GM23338 (cell line): ENCODE results near the gene STARD3. TPM values are rescaled to one million over a fixed set of nuclear protein-coding genes. Genes with fewer than 3 reads are reported as not detected.

Source experiments
- ATAC-seq: fragments of 200-7000 bp; cut with Tn5 transposase; 3 replicates; pipeline ENCODE4 v1.9.1; 2020
- DNase-seq: peaks from one replicate; pipeline ENCODE4 v3.0.0-alpha.2; 2015; ENCODE audit warnings: low spot score
- H2AFZ ChIP-seq: fragments of 200-600 bp; sonication (generic); 2 replicates; pipeline ENCODE4 v1.8.0; 2016; ENCODE audit warnings: antibody characterized with exemption, mild to moderate bottlenecking, moderate library complexity
- H3F3A ChIP-seq: fragments of 200-600 bp; sonication (generic); replicated peaks from 2 replicates; pipeline ENCODE4 v1.8.0; 2017; ENCODE audit warnings: antibody characterized with exemption, mixed run types, low read depth
- H3K27ac ChIP-seq: fragments of 200-600 bp; sonication (generic); 2 replicates; pipeline ENCODE4 v1.6.1; 2016; ENCODE audit warnings: low read depth
- H3K27me3 ChIP-seq: fragments of 200-600 bp; sonication (generic); 2 replicates; pipeline ENCODE4 v1.8.0; 2016; ENCODE audit warnings: mild to moderate bottlenecking, mixed run types, moderate library complexity; ENCODE audit not compliant: insufficient read depth
- H3K36me3 ChIP-seq: fragments of 200-600 bp; sonication (generic); 2 replicates; pipeline ENCODE4 v1.8.0; 2016; ENCODE audit warnings: mild to moderate bottlenecking; ENCODE audit not compliant: insufficient read depth
- H3K4me1 ChIP-seq: fragments of 200-600 bp; sonication (generic); 2 replicates; pipeline ENCODE4 v1.8.0; 2016; ENCODE audit warnings: mild to moderate bottlenecking, moderate library complexity; ENCODE audit not compliant: insufficient read depth
- H3K4me2 ChIP-seq: fragments of 200-600 bp; sonication (generic); 2 replicates; pipeline ENCODE4 v1.7.1; 2017; ENCODE audit warnings: mixed run types
- H3K4me3 ChIP-seq: fragments of 200-600 bp; sonication (generic); 2 replicates; pipeline ENCODE4 v1.6.1; 2016; ENCODE audit warnings: mixed run types
- H3K79me2 ChIP-seq: fragments of 200-600 bp; sonication (generic); replicated peaks from 2 replicates; pipeline ENCODE4 v1.8.0; 2017; ENCODE audit warnings: mild to moderate bottlenecking; ENCODE audit not compliant: insufficient read depth
- H3K9me2 ChIP-seq: fragments of 200-600 bp; sonication (generic); 2 replicates; pipeline ENCODE4 v1.8.0; 2017; ENCODE audit not compliant: insufficient read depth
- H4K20me1 ChIP-seq: fragments of 200-600 bp; sonication (generic); replicated peaks from 2 replicates; pipeline ENCODE4 v1.8.0; 2017; ENCODE audit warnings: mild to moderate bottlenecking; ENCODE audit not compliant: insufficient read depth
- H3K27ac Mint-ChIP-seq: 2 replicates; pipeline ENCODE4 v1.8.0; 2020; ENCODE audit warnings: inconsistent platforms, mild to moderate bottlenecking, moderate library complexity, mixed read lengths
- H3K27me3 Mint-ChIP-seq: 3 replicates; pipeline ENCODE4 v1.8.0; 2022; ENCODE audit warnings: low read depth, mild to moderate bottlenecking, moderate library complexity, mixed read lengths, inconsistent platforms; ENCODE audit not compliant: insufficient read depth, poor library complexity
- H3K36me3 Mint-ChIP-seq: 3 replicates; pipeline ENCODE4 v1.8.0; 2021; ENCODE audit warnings: low read depth, mild to moderate bottlenecking, inconsistent platforms, moderate library complexity, mixed read lengths
- H3K4me1 Mint-ChIP-seq: 3 replicates; pipeline ENCODE4 v1.8.0; 2020; ENCODE audit warnings: mild to moderate bottlenecking, inconsistent platforms, mixed read lengths
- H3K4me3 Mint-ChIP-seq: 3 replicates; pipeline ENCODE4 v1.8.0; 2021; ENCODE audit warnings: moderate library complexity, mild to moderate bottlenecking, inconsistent platforms, mixed read lengths
- H3K9me3 Mint-ChIP-seq: 3 replicates; pipeline ENCODE4 v1.8.0; 2020; ENCODE audit warnings: moderate library complexity, mild to moderate bottlenecking, inconsistent platforms, mixed read lengths
- CREB1 ChIP-seq: fragments of 250-450 bp; sonication (Bioruptor Pico); IDR thresholded peaks from 2 replicates; pipeline ENCODE4 v1.5.0; 2020; ENCODE audit warnings: low read depth, mild to moderate bottlenecking, moderate library complexity
- EZH2 ChIP-seq: fragments of 200-600 bp; sonication (generic); IDR thresholded peaks from one replicate; pipeline ENCODE4 v1.8.0; 2017; ENCODE audit warnings: antibody characterized with exemption, mild to moderate bottlenecking, low read depth; ENCODE audit not compliant: unreplicated experiment
- EZH2phosphoT487 ChIP-seq: fragments of 200-600 bp; sonication (generic); IDR thresholded peaks from one replicate; pipeline ENCODE4 v1.8.1; 2018; ENCODE audit warnings: antibody characterized with exemption; ENCODE audit not compliant: unreplicated experiment
- JUNB ChIP-seq: IDR thresholded peaks from one replicate; pipeline ENCODE4 v1.6.1; 2016; ENCODE audit warnings: antibody characterized with exemption; ENCODE audit not compliant: unreplicated experiment
- NANOG ChIP-seq: IDR thresholded peaks from 2 replicates; pipeline ENCODE4 v1.6.1; 2016; ENCODE audit warnings: antibody characterized with exemption, borderline replicate concordance
- POLR2AphosphoS5 ChIP-seq: IDR thresholded peaks from 2 replicates; pipeline ENCODE4 v1.6.1; 2016; ENCODE audit warnings: antibody characterized with exemption, low read depth
- STAT1 ChIP-seq: IDR thresholded peaks from one replicate; pipeline ENCODE4 v1.6.1; 2016; ENCODE audit warnings: antibody characterized with exemption; ENCODE audit not compliant: unreplicated experiment
- ZNF114 ChIP-seq: fragments of 250-450 bp; sonication (Bioruptor Pico); IDR thresholded peaks from 2 replicates; pipeline ENCODE4 v1.5.0; 2020; ENCODE audit warnings: mild to moderate bottlenecking, moderate library complexity
- ZNF331 ChIP-seq: fragments of 250-450 bp; sonication (Bioruptor Pico); IDR thresholded peaks from 2 replicates; pipeline ENCODE4 v1.5.0; 2020; ENCODE audit warnings: low read depth, mild to moderate bottlenecking, moderate library complexity
- ZNF462 ChIP-seq: fragments of 250-450 bp; sonication (Bioruptor Pico); IDR thresholded peaks from 2 replicates; pipeline ENCODE4 v1.5.0; 2020; ENCODE audit warnings: mild to moderate bottlenecking, moderate library complexity
- polyA plus RNA-seq: library from polyadenylated mRNA; unstranded; fragments of >200 nt; fragmentation: Nextera tagmentation; extraction: Ambion mirVana; gene quantifications from 2 replicates; pipeline ENCODE4 v1.2.1, GENCODE V29; 2016
- total RNA-seq: library from RNA; depleted of rRNA; stranded (reverse); fragments of >200 nt; shearing (Covaris generic); gene quantifications from 2 replicates; pipeline ENCODE4 v1.2.3, GENCODE V29; 2014
- TF ChIP-seq, protein P1 (sequence below): IDR thresholded peaks from one replicate; pipeline ENCODE4 v1.6.1; 2018; ENCODE audit warnings: antibody characterized with exemption; ENCODE audit not compliant: unreplicated experiment

The STARD3 gene
- total and polyA plus RNA-seq, 2 experiments from 2014 or later, result 26.4 to 53.3 TPM

DNA sequence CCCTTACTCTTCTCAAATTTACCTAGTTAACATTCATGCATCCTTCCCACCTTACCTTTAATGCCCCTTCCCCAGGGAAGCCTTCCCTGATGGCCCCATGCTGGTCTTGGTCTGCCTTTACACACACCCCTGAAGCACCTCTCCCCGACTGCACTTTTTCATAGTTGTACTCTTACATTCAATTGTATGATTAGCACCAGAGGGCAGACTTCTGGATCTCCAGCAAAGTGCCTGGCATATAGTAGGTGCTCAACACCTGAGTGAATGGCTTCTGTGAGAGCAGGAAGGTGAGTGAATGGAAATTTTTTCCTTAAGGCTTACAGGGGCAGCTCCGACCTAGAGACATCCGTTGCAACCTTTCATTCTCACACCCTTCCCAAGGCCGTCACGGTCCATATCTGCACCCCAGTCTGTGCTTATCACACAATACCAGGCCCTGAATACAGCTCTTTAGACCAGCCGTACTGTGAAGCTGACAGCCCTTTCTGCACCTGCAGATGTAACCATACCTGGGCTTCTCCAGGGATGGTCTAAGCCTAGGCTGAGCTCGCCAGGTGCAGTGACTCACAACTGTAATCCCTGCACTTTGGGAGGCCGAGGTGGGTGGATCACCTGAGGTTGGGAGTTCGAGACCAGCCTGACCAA, 46.5 kb downstream of the STARD3 start:
- Histone ChIP-seq H3K36me3 (no peaks in the 10 kb centered on the region), H3K4me1 (peaks cover 11% of the 10 kb centered on the region), H3K4me2 (no peak overlapping the region), H3K4me3 (no peak overlapping the region), H3F3A (peaks cover 14% of the 10 kb centered on the region), H3K9me2 (no peaks in the 10 kb centered on the region; the same call in 1 of the 2 replicates), H2AFZ (no peak overlapping the region), H4K20me1 (no peaks in the 10 kb centered on the region), H3K79me2 (no peaks in the 10 kb centered on the region), H3K27me3 (no peaks in the 10 kb centered on the region), H3K27ac (no peak overlapping the region)
- ATAC-seq (no peak), DNase-seq (no peak)
- no peaks in the 10 kb centered on the region for H3K9me3 Mint-ChIP-seq
- H3K4me3 Mint-ChIP-seq, result no peak overlapping the region; the same call in 2 of the 3 replicates
- H3K36me3 Mint-ChIP-seq, result peaks cover 41% of the 10 kb centered on the region
- H3K27me3 Mint-ChIP-seq, result peaks cover 13% of the 10 kb centered on the region
- TF ChIP-seq STAT1 (no peak), POLR2AphosphoS5 (no peak), EZH2phosphoT487 (no peak), JUNB (no peak), EZH2 (no peak)
- H3K4me1 Mint-ChIP-seq, result peaks cover 21% of the 10 kb centered on the region
- H3K27ac Mint-ChIP-seq, result no peak overlapping the region

DNA sequence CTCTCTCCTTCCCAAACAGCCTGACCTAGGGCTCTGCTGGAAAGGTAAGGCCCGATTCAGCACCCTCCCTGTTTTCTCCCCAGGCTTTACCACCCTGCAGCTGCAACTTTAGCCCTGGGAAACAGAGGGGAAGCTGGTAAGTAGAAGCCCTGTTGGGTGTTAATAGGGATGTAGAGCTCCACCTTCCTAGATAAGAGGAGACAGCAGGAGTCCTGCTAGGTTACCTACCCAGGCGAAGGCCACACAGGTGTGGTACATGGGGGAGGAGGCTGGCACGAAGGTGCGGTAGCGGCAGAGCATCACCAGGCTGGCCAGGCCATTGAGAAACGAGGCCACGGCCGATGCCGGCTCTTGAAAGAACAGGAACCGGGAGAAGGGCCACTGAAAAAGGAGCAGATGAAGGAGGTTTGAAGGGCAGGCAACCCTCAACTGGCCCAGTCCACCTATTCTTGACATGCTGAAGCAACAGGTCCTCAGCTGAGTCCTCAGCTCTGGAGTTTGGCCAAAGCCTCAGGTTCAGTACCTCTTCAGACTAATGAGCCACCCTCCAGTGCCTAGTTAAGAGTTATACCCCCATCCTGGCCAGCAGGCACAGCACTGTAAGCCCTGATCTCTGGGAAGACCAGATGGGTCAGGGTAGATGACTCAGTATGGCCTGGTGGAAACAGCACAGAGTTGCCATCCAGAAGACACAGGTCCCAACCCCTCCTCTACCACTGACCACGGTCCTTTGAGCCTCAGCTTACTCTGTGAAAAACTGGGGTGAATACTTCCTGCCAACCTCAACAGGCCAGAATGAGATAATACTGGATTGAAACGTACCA, 47.6 kb downstream of the STARD3 start:
- Mint-ChIP-seq H3K27me3 (peaks cover 8% of the 10 kb centered on the region), H3K4me3 (no peak overlapping the region), H3K27ac (no peak overlapping the region), H3K36me3 (peaks cover 41% of the 10 kb centered on the region), H3K9me3 (no peaks in the 10 kb centered on the region), H3K4me1 (peaks cover 25% of the 10 kb centered on the region)
- Histone ChIP-seq H2AFZ (no peak overlapping the region), H3K36me3 (no peaks in the 10 kb centered on the region), H3K4me3 (no peak overlapping the region), H3K27ac (no peak overlapping the region), H3K4me2 (no peak overlapping the region), H3K9me2 (no peaks in the 10 kb centered on the region; the same call in 1 of the 2 replicates), H3K27me3 (no peaks in the 10 kb centered on the region), H3F3A (peaks cover 20% of the 10 kb centered on the region), H3K79me2 (no peaks in the 10 kb centered on the region), H3K4me1 (peaks cover 8% of the 10 kb centered on the region), H4K20me1 (no peaks in the 10 kb centered on the region)
- ATAC-seq (no peak), DNase-seq (no peak)
- TF ChIP-seq CREB1 (CRISPR knock-in tag) (no peak), NANOG (no peak), STAT1 (no peak), ZNF462 (CRISPR knock-in tag) (no peak), ZNF331 (CRISPR knock-in tag) (no peak), JUNB (no peak), POLR2AphosphoS5 (no peak), ZNF114 (CRISPR knock-in tag) (no peak)
- TF ChIP-seq, protein P1, sequence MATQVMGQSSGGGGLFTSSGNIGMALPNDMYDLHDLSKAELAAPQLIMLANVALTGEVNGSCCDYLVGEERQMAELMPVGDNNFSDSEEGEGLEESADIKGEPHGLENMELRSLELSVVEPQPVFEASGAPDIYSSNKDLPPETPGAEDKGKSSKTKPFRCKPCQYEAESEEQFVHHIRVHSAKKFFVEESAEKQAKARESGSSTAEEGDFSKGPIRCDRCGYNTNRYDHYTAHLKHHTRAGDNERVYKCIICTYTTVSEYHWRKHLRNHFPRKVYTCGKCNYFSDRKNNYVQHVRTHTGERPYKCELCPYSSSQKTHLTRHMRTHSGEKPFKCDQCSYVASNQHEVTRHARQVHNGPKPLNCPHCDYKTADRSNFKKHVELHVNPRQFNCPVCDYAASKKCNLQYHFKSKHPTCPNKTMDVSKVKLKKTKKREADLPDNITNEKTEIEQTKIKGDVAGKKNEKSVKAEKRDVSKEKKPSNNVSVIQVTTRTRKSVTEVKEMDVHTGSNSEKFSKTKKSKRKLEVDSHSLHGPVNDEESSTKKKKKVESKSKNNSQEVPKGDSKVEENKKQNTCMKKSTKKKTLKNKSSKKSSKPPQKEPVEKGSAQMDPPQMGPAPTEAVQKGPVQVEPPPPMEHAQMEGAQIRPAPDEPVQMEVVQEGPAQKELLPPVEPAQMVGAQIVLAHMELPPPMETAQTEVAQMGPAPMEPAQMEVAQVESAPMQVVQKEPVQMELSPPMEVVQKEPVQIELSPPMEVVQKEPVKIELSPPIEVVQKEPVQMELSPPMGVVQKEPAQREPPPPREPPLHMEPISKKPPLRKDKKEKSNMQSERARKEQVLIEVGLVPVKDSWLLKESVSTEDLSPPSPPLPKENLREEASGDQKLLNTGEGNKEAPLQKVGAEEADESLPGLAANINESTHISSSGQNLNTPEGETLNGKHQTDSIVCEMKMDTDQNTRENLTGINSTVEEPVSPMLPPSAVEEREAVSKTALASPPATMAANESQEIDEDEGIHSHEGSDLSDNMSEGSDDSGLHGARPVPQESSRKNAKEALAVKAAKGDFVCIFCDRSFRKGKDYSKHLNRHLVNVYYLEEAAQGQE, result no peak
